Tibial nerve (tissue), 4 donors: Measurements from ENCODE around the gene ATP4A.

Experiments used
- EP300 ChIP-seq, 2 donors: sonication (generic); formaldehyde crosslinking; IDR thresholded peaks; one replicate each; pipeline ENCODE4 v1.6.1; 2017; ENCODE audit warnings: antibody characterized with exemption in 2 of 2, mild to moderate bottlenecking in 1 of 2
- POLR2A ChIP-seq, 2 donors: fragments of 450-650 bp; IDR thresholded peaks; one replicate each; pipeline ENCODE4 v1.6.1; 2017; ENCODE audit warnings: antibody characterized with exemption in 2 of 2, mild to moderate bottlenecking in 2 of 2, moderate library complexity in 2 of 2
- TF ChIP-seq, protein P1 (sequence below), 5 experiments: fragments of 200-600 bp in 3 of 5; fragments of 450-650 bp in 2 of 5; sonication (generic) in 3 of 5; IDR thresholded peaks; one replicate each; pipeline ENCODE4 v1.5.1; 2016 to 2019; ENCODE audit warnings: antibody characterized with exemption in 5 of 5, mild to moderate bottlenecking in 3 of 5, moderate library complexity in 2 of 5

DNA sequence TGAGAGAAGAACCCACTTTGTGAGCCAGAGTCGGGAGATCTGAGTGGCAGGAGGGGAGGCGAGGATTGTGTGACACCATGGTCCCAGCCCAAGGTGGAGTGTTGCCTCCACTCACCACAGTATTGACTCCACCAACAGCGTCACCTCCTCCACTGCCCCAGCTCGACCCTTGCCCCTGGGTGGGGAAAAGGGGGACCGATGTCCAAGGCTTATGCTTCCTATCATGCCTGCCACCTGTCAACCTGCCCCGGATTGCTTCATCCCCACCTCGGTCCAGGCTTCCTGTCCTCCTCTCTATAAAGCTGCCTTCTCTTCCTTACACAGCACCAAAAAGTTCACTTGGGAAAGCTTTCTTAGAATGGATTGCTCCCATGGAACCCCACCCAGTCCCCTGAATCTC is 57.4 kb downstream of the ATP4A start:
- TF ChIP-seq, protein P1, sequence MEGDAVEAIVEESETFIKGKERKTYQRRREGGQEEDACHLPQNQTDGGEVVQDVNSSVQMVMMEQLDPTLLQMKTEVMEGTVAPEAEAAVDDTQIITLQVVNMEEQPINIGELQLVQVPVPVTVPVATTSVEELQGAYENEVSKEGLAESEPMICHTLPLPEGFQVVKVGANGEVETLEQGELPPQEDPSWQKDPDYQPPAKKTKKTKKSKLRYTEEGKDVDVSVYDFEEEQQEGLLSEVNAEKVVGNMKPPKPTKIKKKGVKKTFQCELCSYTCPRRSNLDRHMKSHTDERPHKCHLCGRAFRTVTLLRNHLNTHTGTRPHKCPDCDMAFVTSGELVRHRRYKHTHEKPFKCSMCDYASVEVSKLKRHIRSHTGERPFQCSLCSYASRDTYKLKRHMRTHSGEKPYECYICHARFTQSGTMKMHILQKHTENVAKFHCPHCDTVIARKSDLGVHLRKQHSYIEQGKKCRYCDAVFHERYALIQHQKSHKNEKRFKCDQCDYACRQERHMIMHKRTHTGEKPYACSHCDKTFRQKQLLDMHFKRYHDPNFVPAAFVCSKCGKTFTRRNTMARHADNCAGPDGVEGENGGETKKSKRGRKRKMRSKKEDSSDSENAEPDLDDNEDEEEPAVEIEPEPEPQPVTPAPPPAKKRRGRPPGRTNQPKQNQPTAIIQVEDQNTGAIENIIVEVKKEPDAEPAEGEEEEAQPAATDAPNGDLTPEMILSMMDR (IDR thresholded peaks at IDR 0.05): no peak
- no peak for TF ChIP-seq POLR2A (IDR thresholded peaks at IDR 0.05)
- no peak for TF ChIP-seq EP300 (IDR thresholded peaks at IDR 0.05)
